Smooth muscle cell (in vitro differentiated cells): ENCODE measurements around the gene CD300LB. TPM values are rescaled to one million over a fixed set of nuclear protein-coding genes. Genes with fewer than 3 reads are reported as not detected.

Experiments
- DNase-seq: peaks from one replicate; lab custom pipeline; 2025; ENCODE audit not compliant: unreplicated experiment; lab: John Stamatoyannopoulos, UW
- H2AFZ ChIP-seq: fragments of 200-600 bp; sonication (generic); 2 replicates; pipeline ENCODE4 v1.6.0; 2016; ENCODE audit warnings: antibody characterized with exemption, low read depth, mild to moderate bottlenecking
- H3F3A ChIP-seq: fragments of 200-600 bp; sonication (generic); 2 replicates; pipeline ENCODE4 v1.6.0; 2017; ENCODE audit warnings: antibody characterized with exemption, low read depth
- H3K27ac ChIP-seq: fragments of 200-600 bp; sonication (generic); 2 replicates; pipeline ENCODE4 v1.5.1; 2016; ENCODE audit warnings: low read depth, mild to moderate bottlenecking
- H3K27me3 ChIP-seq: fragments of 200-600 bp; sonication (generic); 2 replicates; pipeline ENCODE4 v1.6.1; 2016; ENCODE audit warnings: low read depth, mild to moderate bottlenecking
- H3K36me3 ChIP-seq: fragments of 200-600 bp; sonication (generic); 2 replicates; pipeline ENCODE4 v1.5.1; 2016; ENCODE audit warnings: low read depth
- H3K4me1 ChIP-seq: fragments of 200-600 bp; sonication (generic); 2 replicates; pipeline ENCODE4 v1.5.1; 2016; ENCODE audit warnings: low read depth
- H3K4me2 ChIP-seq: fragments of 200-600 bp; sonication (generic); 2 replicates; pipeline ENCODE4 v1.6.0; 2016; ENCODE audit warnings: mild to moderate bottlenecking
- H3K4me3 ChIP-seq: fragments of 200-600 bp; sonication (generic); 2 replicates; pipeline ENCODE4 v1.5.1; 2016; ENCODE audit warnings: mild to moderate bottlenecking
- H3K79me2 ChIP-seq: fragments of 200-600 bp; sonication (generic); 2 replicates; pipeline ENCODE4 v1.6.0; 2016; ENCODE audit warnings: low read depth, mild to moderate bottlenecking
- H3K9ac ChIP-seq: fragments of 200-600 bp; sonication (generic); 2 replicates; pipeline ENCODE4 v1.6.0; 2016; ENCODE audit warnings: low read depth
- H3K9me3 ChIP-seq: fragments of 200-600 bp; sonication (generic); replicated peaks from 2 replicates; pipeline ENCODE4 v1.5.1; 2016; ENCODE audit warnings: low read depth
- H4K20me1 ChIP-seq: fragments of 200-600 bp; sonication (generic); 2 replicates; pipeline ENCODE4 v1.6.0; 2016; ENCODE audit warnings: low read depth
- CTCF ChIP-seq: fragments of 200-600 bp; sonication (generic); IDR thresholded peaks from 2 replicates; pipeline ENCODE4 v1.5.1; 2017; ENCODE audit warnings: borderline replicate concordance, mild to moderate bottlenecking, antibody characterized with exemption; ENCODE audit not compliant: insufficient read depth, poor library complexity, severe bottlenecking
- WGBS: methylation state at CpG from one replicate; pipeline ENCODE4 v1.1.7; 2016; ENCODE audit warnings: low lambda C conversion rate; 5-methylcytosine and 5-hydroxymethylcytosine counted together
- polyA plus RNA-seq: library from polyadenylated mRNA; unstranded; fragments of >200 nt; fragmentation: Nextera tagmentation; extraction: Ambion mirVana; gene quantifications from 2 replicates; pipeline ENCODE4 v1.2.1, GENCODE V29; 2016
- total RNA-seq: library from RNA; depleted of rRNA; stranded (reverse); fragments of >200 nt; gene quantifications from 2 replicates; pipeline ENCODE4 v1.2.3, GENCODE V29; 2014

CD300LB gene
- total and polyA plus RNA-seq, 2 experiments from 2014 or later: not detected

DNA sequence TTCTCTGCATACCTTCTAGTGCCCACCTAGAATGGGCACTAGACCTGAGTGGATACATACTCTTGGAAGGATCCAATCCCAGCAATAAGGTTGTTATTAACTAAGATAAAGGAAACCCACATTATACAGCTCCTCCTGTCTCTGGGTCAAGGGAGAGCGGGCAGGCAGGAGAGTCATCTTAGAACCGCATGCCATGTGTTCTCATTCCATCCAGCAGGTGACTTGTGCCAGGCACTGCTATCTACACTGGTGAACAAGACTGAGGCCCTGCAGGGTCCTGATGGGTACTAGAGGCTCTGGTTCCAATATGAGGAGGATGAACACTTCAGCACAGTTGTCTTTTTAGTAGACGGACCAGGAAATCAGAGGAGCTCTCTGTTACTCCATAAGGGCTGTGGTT, 41.9 kb upstream of the CD300LB start:
- Histone ChIP-seq H3K4me3 (no peak overlapping the region), H3K9ac (no peak overlapping the region), H3K4me1 (peaks cover 6% of the 10 kb centered on the region), H3K9me3 (no peaks in the 10 kb centered on the region), H3K4me2 (no peak overlapping the region), H3K36me3 (no peaks in the 10 kb centered on the region), H3K27me3 (no peaks in the 10 kb centered on the region), H2AFZ (no peak overlapping the region), H3K79me2 (no peaks in the 10 kb centered on the region), H3K27ac (no peak overlapping the region), H4K20me1 (no peaks in the 10 kb centered on the region), H3F3A (peaks cover 10% of the 10 kb centered on the region)
- WGBS: 86% methylated on average over 3 of the region's 3 CpGs
- TF ChIP-seq CTCF: peak; percentile 15
- DNase-seq: no peak

DNA sequence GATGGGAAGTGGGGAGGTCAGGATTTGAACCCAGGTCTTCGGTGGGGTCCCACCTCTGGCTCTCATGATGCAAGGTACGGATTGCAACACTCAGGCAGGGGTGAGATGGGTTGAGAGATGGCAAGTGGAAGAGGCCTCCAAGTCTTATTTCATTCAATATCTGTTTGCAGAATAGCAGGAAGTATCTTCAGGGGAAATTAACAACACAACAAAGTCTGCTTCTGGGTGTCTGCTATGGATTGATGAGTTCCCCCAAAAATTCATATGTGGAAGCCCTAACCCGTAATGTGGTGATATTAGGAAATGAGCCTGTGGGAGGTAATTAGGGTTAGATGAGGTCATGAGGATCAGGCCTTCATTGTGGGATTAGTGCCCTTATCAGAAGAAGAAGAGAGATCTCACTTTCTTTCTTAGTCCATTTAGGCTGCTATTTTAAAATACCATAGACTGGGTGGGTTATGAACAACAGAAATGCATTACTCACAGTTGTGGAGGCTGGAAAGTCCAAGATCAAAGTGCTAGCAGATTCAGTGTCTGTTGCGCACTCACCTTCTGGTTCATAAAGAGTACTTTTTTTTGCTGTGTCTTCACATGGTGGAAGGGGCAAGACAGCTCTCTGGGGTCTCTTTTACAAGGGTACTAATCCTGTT, 40.5 kb upstream of the CD300LB start:
- Histone ChIP-seq H3K4me2 (no peak overlapping the region), H3K79me2 (no peaks in the 10 kb centered on the region), H3K4me3 (no peak overlapping the region), H3F3A (peaks cover 10% of the 10 kb centered on the region), H3K36me3 (no peaks in the 10 kb centered on the region), H4K20me1 (no peaks in the 10 kb centered on the region), H2AFZ (no peak overlapping the region), H3K9ac (no peak overlapping the region), H3K9me3 (no peaks in the 10 kb centered on the region), H3K4me1 (peaks cover 6% of the 10 kb centered on the region), H3K27me3 (no peaks in the 10 kb centered on the region), H3K27ac (peak overlapping the region; percentile 18)
- 73% methylated on average over 4 of the region's 4 CpGs for WGBS
- DNase-seq: no peak
- no peak for TF ChIP-seq CTCF

- Histone ChIP-seq H3K9me3 (no peaks in the 10 kb centered on the region), H4K20me1 (no peaks in the 10 kb centered on the region), H3K27me3 (no peaks in the 10 kb centered on the region), H3K4me3 (no peak overlapping the region), H2AFZ (no peak overlapping the region), H3K36me3 (no peaks in the 10 kb centered on the region), H3K4me1 (peaks cover 6% of the 10 kb centered on the region), H3K27ac (peak overlapping the region; percentile 85), H3F3A (peaks cover 10% of the 10 kb centered on the region), H3K9ac (peak overlapping the region; percentile 34), H3K4me2 (peak overlapping the region; percentile 44), H3K79me2 (no peaks in the 10 kb centered on the region)
- 29% methylated on average over 28 of the region's 32 CpGs for WGBS
- DNase-seq: peak; percentile 87
- no peak for TF ChIP-seq CTCF
These were observed 38.0 kb upstream of the CD300LB start for GRCh38 chr17:74569020-74570003.
